Osteoblast (primary cell): Measurements from ENCODE around the gene PWP1. TPM values are rescaled to one million over a fixed set of nuclear protein-coding genes. Genes with fewer than 3 reads are reported as not detected.
"Not testable (repeated sequence)": the region's sequence is repeated elsewhere in the genome, so short reads cannot be mapped to it uniquely, and the experiment has no call there.

Experiments used
- DNase-seq: peaks from one replicate; pipeline ENCODE4 v3.0.0; 2011; ENCODE audit warnings: low spot score, mixed read lengths; ENCODE audit not compliant: insufficient read length; ENCODE audit errors: missing footprints
- H2AFZ ChIP-seq: 2 replicates; pipeline ENCODE4 v1.6.0; 2011; ENCODE audit warnings: mild to moderate bottlenecking, low read length
- H3K27ac ChIP-seq: 2 replicates; pipeline ENCODE4 v1.5.1; 2011; ENCODE audit warnings: mild to moderate bottlenecking, low read depth, low read length, moderate library complexity
- H3K27me3 ChIP-seq: 2 replicates; pipeline ENCODE4 v1.6.0; 2012; ENCODE audit warnings: mild to moderate bottlenecking, control low read depth, inconsistent platforms, low read length, moderate library complexity; ENCODE audit not compliant: insufficient read depth
- H3K36me3 ChIP-seq: 2 replicates; pipeline ENCODE4 v1.5.1; 2011; ENCODE audit warnings: mild to moderate bottlenecking, low read length, control low read depth, moderate library complexity; ENCODE audit not compliant: insufficient read depth
- H3K4me1 ChIP-seq: 2 replicates; pipeline ENCODE4 v1.5.1; 2011; ENCODE audit warnings: mild to moderate bottlenecking, low read length, control low read depth, moderate library complexity; ENCODE audit not compliant: insufficient read depth
- H3K4me2 ChIP-seq: 2 replicates; pipeline ENCODE4 v1.6.0; 2011; ENCODE audit warnings: mild to moderate bottlenecking, low read length; ENCODE audit not compliant: insufficient read depth
- H3K4me3 ChIP-seq: fragments of 200-600 bp; sonication (generic); 3 replicates; pipeline ENCODE4 v1.5.1; 2012; ENCODE audit warnings: mild to moderate bottlenecking, low read length, inconsistent platforms; ENCODE audit not compliant: insufficient read depth
- H3K79me2 ChIP-seq: 2 replicates; pipeline ENCODE4 v1.6.0; 2012; ENCODE audit warnings: mild to moderate bottlenecking, low read length, control low read depth, inconsistent platforms; ENCODE audit not compliant: insufficient read depth
- H3K9me3 ChIP-seq: 2 replicates; pipeline ENCODE4 v1.5.1; 2011; ENCODE audit warnings: low read depth, low read length, control low read depth
- H4K20me1 ChIP-seq: 2 replicates; pipeline ENCODE4 v1.6.0; 2012; ENCODE audit warnings: mild to moderate bottlenecking, low read length, control low read depth; ENCODE audit not compliant: insufficient read depth
- CTCF ChIP-seq: IDR thresholded peaks from 2 replicates; pipeline ENCODE4 v1.5.1; 2011; ENCODE audit warnings: mild to moderate bottlenecking, low read depth, low read length, moderate library complexity; ENCODE audit errors: extremely low read depth
- total RNA-seq: library from RNA; depleted of rRNA; stranded (reverse); fragments of >200 nt; gene quantifications from 2 replicates; pipeline ENCODE4 v1.2.3, GENCODE V29; 2012

PWP1 gene
- total RNA-seq, 1 donor: 72.0 TPM

- Histone ChIP-seq H3K4me2 (peak overlapping the region; percentile 86), H3K27ac (peak overlapping the region; percentile 84), H4K20me1 (peaks cover 2% of the 10 kb centered on the region), H3K79me2 (peaks cover 34% of the 10 kb centered on the region), H3K4me3 (peak overlapping the region; percentile 95), H3K9me3 (no peaks in the 10 kb centered on the region), H3K36me3 (peaks cover 8% of the 10 kb centered on the region), H3K27me3 (peaks cover 18% of the 10 kb centered on the region), H2AFZ (peak overlapping the region; percentile 94), H3K4me1 (peaks cover 21% of the 10 kb centered on the region)
- TF ChIP-seq CTCF: no peak
- peak; percentile 81 for DNase-seq
Observed at GRCh38 chr12:107684029-107684795, 1.4 kb upstream of the PWP1 start.

DNA sequence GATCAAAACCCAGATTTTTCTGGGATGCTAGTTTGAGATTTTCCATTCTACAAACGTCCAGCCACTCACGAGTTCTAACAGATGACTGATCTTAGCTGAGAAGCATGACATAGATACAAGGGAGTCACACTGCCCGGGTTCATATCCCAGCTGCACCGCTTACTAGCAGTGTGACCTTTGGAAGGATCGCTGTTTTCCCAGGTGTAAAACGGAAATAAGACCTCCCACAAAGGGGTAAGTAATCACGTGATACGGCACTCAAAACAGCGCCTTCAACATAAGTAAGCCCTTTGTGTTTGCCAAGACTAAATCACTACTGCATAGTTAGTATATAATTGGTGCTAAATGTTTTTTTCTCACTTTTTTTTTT is 624 bp upstream of the PWP1 start:
- Histone ChIP-seq H3K36me3 (peaks cover 15% of the 10 kb centered on the region), H3K79me2 (peaks cover 34% of the 10 kb centered on the region), H3K27ac (peak overlapping the region; percentile 84), H4K20me1 (peaks cover 2% of the 10 kb centered on the region), H3K4me3 (peak overlapping the region; percentile 95), H3K27me3 (peaks cover 12% of the 10 kb centered on the region), H3K4me2 (peak overlapping the region; percentile 86), H3K9me3 (no peaks in the 10 kb centered on the region), H3K4me1 (peaks cover 21% of the 10 kb centered on the region), H2AFZ (peak overlapping the region; percentile 94)
- DNase-seq: no peak
- TF ChIP-seq CTCF: no peak

GRCh38 chr12:107695772-107696171 is 10.2 kb downstream of the PWP1 start:
- H4K20me1 ChIP-seq, H3K27me3 ChIP-seq, H3K27ac ChIP-seq, H3K4me2 ChIP-seq, H3K4me1 ChIP-seq, H3K9me3 ChIP-seq, H2AFZ ChIP-seq, DNase-seq, H3K79me2 ChIP-seq, H3K4me3 ChIP-seq: not testable (repeated sequence)
- TF ChIP-seq CTCF: peak; percentile 51
- H3K36me3 ChIP-seq: peaks cover 85% of the 10 kb centered on the region

DNA sequence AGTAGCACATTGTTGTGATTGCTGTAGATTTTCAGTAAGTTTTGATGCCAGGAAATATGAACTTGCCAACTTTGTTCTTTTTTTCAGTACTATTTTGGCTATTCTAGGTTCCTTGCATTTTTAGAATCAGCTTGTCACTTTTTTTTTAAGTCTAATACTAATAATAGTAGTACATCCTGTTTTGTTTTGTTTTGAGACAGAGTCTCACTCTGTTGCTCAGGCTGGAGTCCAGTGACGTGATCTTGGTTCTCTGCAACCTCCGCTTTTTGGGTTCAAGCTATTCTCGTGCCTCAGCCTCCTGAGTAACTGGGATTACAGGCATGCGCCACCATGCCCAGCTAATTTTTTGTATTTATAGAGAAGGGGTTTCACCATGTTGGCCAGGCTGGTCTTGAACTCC is 16.5 kb downstream of the PWP1 start:
- Histone ChIP-seq H3K27ac (no peak overlapping the region), H3K9me3 (no peaks in the 10 kb centered on the region), H4K20me1 (peaks cover 11% of the 10 kb centered on the region), H2AFZ (no peak overlapping the region), H3K36me3 (peaks cover 69% of the 10 kb centered on the region), H3K4me2 (no peak overlapping the region), H3K79me2 (no peaks in the 10 kb centered on the region), H3K4me1 (peaks cover 9% of the 10 kb centered on the region), H3K27me3 (no peaks in the 10 kb centered on the region), H3K4me3 (no peak overlapping the region)
- no peak for TF ChIP-seq CTCF
- no peak for DNase-seq
